Endometrial microvascular endothelial cells (primary cell): ENCODE results near the gene SRGAP1. TPM values are rescaled to one million over a fixed set of nuclear protein-coding genes. Genes with fewer than 3 reads are reported as not detected.

Experiments
- in situ Hi-C: cut with HindIII; loops from 2 replicates; pipeline ENCODE4 v1.10.0; 2017; ENCODE audit warnings: low sequenced_read_pairs, low pct_unique_long_range_greater_than_20kb; ENCODE audit errors: inconsistent ontology term
- total RNA-seq: library from RNA; depleted of rRNA; stranded (reverse); fragments of >200 nt; gene quantifications from one replicate; pipeline ENCODE4 v1.2.3, GENCODE V29; 2015; ENCODE audit errors: inconsistent ontology term

Gene SRGAP1
- total RNA-seq, 1 donor from 2014 or later, result 8.4 TPM

- in situ Hi-C loops, result no loop called here
Observed at GRCh38 chr12:63921157-63921556, 76.7 kb downstream of the SRGAP1 start.

- in situ Hi-C loops, result no loop called here
Observed at GRCh38 chr12:63922474-63922873, 78.0 kb downstream of the SRGAP1 start.

- in situ Hi-C loops, result no loop called here
Observed at GRCh38 chr12:63924781-63925180, 80.3 kb downstream of the SRGAP1 start.

- in situ Hi-C loops, result no loop called here
Observed at GRCh38 chr12:63927511-63927910, 83.0 kb downstream of the SRGAP1 start.

- in situ Hi-C loops, result no loop called here
Observed at GRCh38 chr12:63928305-63928704, 83.8 kb downstream of the SRGAP1 start.

GRCh38 chr12:63929426-63929825, 84.9 kb downstream of the SRGAP1 start:
- in situ Hi-C loops, result no loop called here

- in situ Hi-C loops, result no loop called here
Observed at GRCh38 chr12:63930971-63931370, 86.5 kb downstream of the SRGAP1 start.

GRCh38 chr12:63931703-63932102, 87.2 kb downstream of the SRGAP1 start:
- in situ Hi-C loops, result no loop called here

GRCh38 chr12:63934936-63935335, 90.4 kb downstream of the SRGAP1 start:
- in situ Hi-C loops, result no loop called here

GRCh38 chr12:63935361-63935760, 90.9 kb downstream of the SRGAP1 start:
- in situ Hi-C loops, result no loop called here

GRCh38 chr12:63937378-63938316, 93.1 kb downstream of the SRGAP1 start:
- in situ Hi-C loops, result no loop called here

GRCh38 chr12:63940310-63941005, 96.0 kb downstream of the SRGAP1 start:
- in situ Hi-C loops, result no loop called here

GRCh38 chr12:63941166-63941800, 96.8 kb downstream of the SRGAP1 start:
- in situ Hi-C loops, result no loop called here

GRCh38 chr12:63941879-63942278, 97.4 kb downstream of the SRGAP1 start:
- in situ Hi-C loops, result no loop called here

GRCh38 chr12:63942464-63943241, 98.2 kb downstream of the SRGAP1 start:
- in situ Hi-C loops, result no loop called here

GRCh38 chr12:63944034-63944579, 99.6 kb downstream of the SRGAP1 start:
- in situ Hi-C loops, result no loop called here

GRCh38 chr12:63944586-63945228, 100.2 kb downstream of the SRGAP1 start:
- in situ Hi-C loops, result no loop called here

- in situ Hi-C loops, result no loop called here
Observed at GRCh38 chr12:63945777-63946176, 101.3 kb downstream of the SRGAP1 start.
